Panc1 (cell line): ENCODE results near the gene GHRHR. TPM values are rescaled to one million over a fixed set of nuclear protein-coding genes. Genes with fewer than 3 reads are reported as not detected.

ENCODE experiments used
- ATAC-seq: fragments of 200-7000 bp; cut with Tn5 transposase; 2 replicates; pipeline ENCODE4 v1.9.1; 2020; ENCODE audit warnings: mild to moderate bottlenecking, moderate library complexity
- BruUV-seq: library from RNA; stranded (reverse); fragments of 400-500 nt; replicated peaks from 2 replicates; lab custom pipeline; 2021; lab: Mats Ljungman, UMichigan
- CTCF ChIA-PET: fragments of 300-600 bp; sonication (Branson Sonifier 250); formaldehyde crosslinking; loops from one replicate; lab custom pipeline; 2022; ENCODE audit warnings: antibody characterized with exemption; lab: Charles Lee
- POLR2A ChIA-PET: fragments of 300-600 bp; sonication (Branson Sonifier 250); formaldehyde crosslinking; loops from one replicate; lab custom pipeline; 2022; ENCODE audit warnings: antibody characterized with exemption; lab: Charles Lee
- DNase-seq: peaks from one replicate; pipeline ENCODE4 v3.0.0-alpha.2; 2010; ENCODE audit warnings: low read depth, low spot score
- H3K27ac ChIP-seq: 2 replicates; pipeline ENCODE4 v1.5.1; 2011; ENCODE audit warnings: mild to moderate bottlenecking, low read length, inconsistent platforms
- H3K27me3 ChIP-seq: fragments of 200-500 bp; sonication (Bioruptor generic); 2 replicates; pipeline ENCODE4 v1.6.0; 2014; ENCODE audit warnings: low read length, inconsistent platforms; ENCODE audit not compliant: control insufficient read depth, insufficient read depth
- H3K36me3 ChIP-seq: fragments of 200-500 bp; sonication (Bioruptor generic); 2 replicates; pipeline ENCODE4 v1.5.1; 2014; ENCODE audit warnings: inconsistent platforms, mild to moderate bottlenecking, low read length, moderate library complexity; ENCODE audit not compliant: control insufficient read depth, insufficient read depth
- H3K4me1 ChIP-seq: 2 replicates; pipeline ENCODE4 v1.5.1; 2011; ENCODE audit warnings: inconsistent platforms, mild to moderate bottlenecking, low read length, moderate library complexity; ENCODE audit not compliant: control insufficient read depth, insufficient read depth
- H3K4me3 ChIP-seq, 2 experiments: 2 replicates each; pipeline ENCODE4 v1.5.1; 2011 to 2012; ENCODE audit warnings: low read depth in 2 of 2, low read length in 2 of 2, mild to moderate bottlenecking in 2 of 2, inconsistent platforms in 1 of 2, moderate library complexity in 1 of 2
- H3K9me3 ChIP-seq: fragments of 200-500 bp; sonication (Bioruptor generic); 2 replicates; pipeline ENCODE4 v1.5.1; 2014; ENCODE audit warnings: low read depth, mild to moderate bottlenecking, inconsistent platforms, low read length, moderate library complexity; ENCODE audit not compliant: control insufficient read depth, insufficient read depth
- CTCF ChIP-seq: fragments of 450-650 bp; IDR thresholded peaks from 2 replicates; pipeline ENCODE4 v1.5.1; 2017; ENCODE audit warnings: mild to moderate bottlenecking
- POLR2AphosphoS5 ChIP-seq: IDR thresholded peaks from 2 replicates; pipeline ENCODE4 v1.6.1; 2012; ENCODE audit warnings: mild to moderate bottlenecking, low read depth, low read length, moderate library complexity
- SIN3A ChIP-seq: IDR thresholded peaks from 2 replicates; pipeline ENCODE4 v1.6.1; 2012; ENCODE audit warnings: low read depth, mild to moderate bottlenecking, low read length, moderate library complexity, borderline replicate concordance; ENCODE audit not compliant: insufficient read depth
- TCF7L2 ChIP-seq: IDR thresholded peaks from 2 replicates; pipeline ENCODE4 v1.6.1; 2011; ENCODE audit warnings: mild to moderate bottlenecking, low read depth, low read length, inconsistent platforms
- in situ Hi-C: cut with HindIII; loops from 2 replicates; pipeline ENCODE4 v1.10.0; 2016; ENCODE audit warnings: low sequenced_read_pairs, low pct_unique_long_range_greater_than_20kb
- intact Hi-C: fragments of 100-400 bp; cut with micrococcal nuclease; formaldehyde crosslinking; loops from one replicate; pipeline ENCODE4 v1.10.0; 2022; ENCODE audit not compliant: unreplicated experiment
- total RNA-seq: library from RNA; stranded (reverse); gene quantifications from one replicate; pipeline ENCODE4 v1.2.1, GENCODE V29; 2021; ENCODE audit not compliant: unreplicated experiment
- TF ChIP-seq, protein P1 (sequence below), 2 experiments: IDR thresholded peaks; 2 replicates each; pipeline ENCODE4 v1.6.1; 2011 to 2012; ENCODE audit warnings: low read depth in 2 of 2, control low read depth in 1 of 2, low read length in 1 of 2, mild to moderate bottlenecking in 1 of 2, moderate library complexity in 1 of 2; ENCODE audit not compliant: insufficient read depth in 1 of 2

GHRHR gene
- total RNA-seq, 1 experiment from 2014 or later: not detected

- intact Hi-C loops: no loop called here
- Histone ChIP-seq H3K4me3 (no peak overlapping the region), H3K27ac (no peak overlapping the region), H3K4me1 (no peaks in the 10 kb centered on the region), H3K27me3 (no peaks in the 10 kb centered on the region), H3K36me3 (no peaks in the 10 kb centered on the region), H3K9me3 (no peaks in the 10 kb centered on the region)
- TF ChIP-seq POLR2AphosphoS5 (no peak), SIN3A (no peak), CTCF (no peak), TCF7L2 (no peak)
- TF ChIP-seq, protein P1, sequence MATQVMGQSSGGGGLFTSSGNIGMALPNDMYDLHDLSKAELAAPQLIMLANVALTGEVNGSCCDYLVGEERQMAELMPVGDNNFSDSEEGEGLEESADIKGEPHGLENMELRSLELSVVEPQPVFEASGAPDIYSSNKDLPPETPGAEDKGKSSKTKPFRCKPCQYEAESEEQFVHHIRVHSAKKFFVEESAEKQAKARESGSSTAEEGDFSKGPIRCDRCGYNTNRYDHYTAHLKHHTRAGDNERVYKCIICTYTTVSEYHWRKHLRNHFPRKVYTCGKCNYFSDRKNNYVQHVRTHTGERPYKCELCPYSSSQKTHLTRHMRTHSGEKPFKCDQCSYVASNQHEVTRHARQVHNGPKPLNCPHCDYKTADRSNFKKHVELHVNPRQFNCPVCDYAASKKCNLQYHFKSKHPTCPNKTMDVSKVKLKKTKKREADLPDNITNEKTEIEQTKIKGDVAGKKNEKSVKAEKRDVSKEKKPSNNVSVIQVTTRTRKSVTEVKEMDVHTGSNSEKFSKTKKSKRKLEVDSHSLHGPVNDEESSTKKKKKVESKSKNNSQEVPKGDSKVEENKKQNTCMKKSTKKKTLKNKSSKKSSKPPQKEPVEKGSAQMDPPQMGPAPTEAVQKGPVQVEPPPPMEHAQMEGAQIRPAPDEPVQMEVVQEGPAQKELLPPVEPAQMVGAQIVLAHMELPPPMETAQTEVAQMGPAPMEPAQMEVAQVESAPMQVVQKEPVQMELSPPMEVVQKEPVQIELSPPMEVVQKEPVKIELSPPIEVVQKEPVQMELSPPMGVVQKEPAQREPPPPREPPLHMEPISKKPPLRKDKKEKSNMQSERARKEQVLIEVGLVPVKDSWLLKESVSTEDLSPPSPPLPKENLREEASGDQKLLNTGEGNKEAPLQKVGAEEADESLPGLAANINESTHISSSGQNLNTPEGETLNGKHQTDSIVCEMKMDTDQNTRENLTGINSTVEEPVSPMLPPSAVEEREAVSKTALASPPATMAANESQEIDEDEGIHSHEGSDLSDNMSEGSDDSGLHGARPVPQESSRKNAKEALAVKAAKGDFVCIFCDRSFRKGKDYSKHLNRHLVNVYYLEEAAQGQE (IDR thresholded peaks at IDR 0.05; ENCODE audit: insufficient read depth in 1 of 2, low read depth in 2 of 2, low read length in 1 of 2): no peak
- DNase-seq: no peak
- BruUV-seq: no TSS peak
- in situ Hi-C loops: no loop called here
- POLR2A ChIA-PET: no interaction called here
- CTCF ChIA-PET: interaction anchor here (0.6 kb wide), 1 partner anchor 152 kb away, joined by 3 read pairs; no protein-coding TSS in a partner anchor
- no peak for ATAC-seq
These were observed 37.4 kb upstream of the GHRHR start for GRCh38 chr7:30926313-30926712.

GRCh38 chr7:30927040-30927439 lies 36.7 kb upstream of the GHRHR start:
- H3K9me3 ChIP-seq: no peaks in the 10 kb centered on the region
- CTCF ChIA-PET: no interaction called here
- TF ChIP-seq POLR2AphosphoS5 (no peak), TCF7L2 (no peak), CTCF (no peak), SIN3A (no peak)
- TF ChIP-seq, protein P1 (IDR thresholded peaks at IDR 0.05; ENCODE audit: insufficient read depth in 1 of 2, low read depth in 2 of 2, low read length in 1 of 2): no peak
- H3K27me3 ChIP-seq: no peaks in the 10 kb centered on the region
- intact Hi-C loops (no loop called here), in situ Hi-C loops (no loop called here)
- ATAC-seq (no peak), DNase-seq (no peak)
- H3K4me1 ChIP-seq: no peaks in the 10 kb centered on the region
- H3K27ac ChIP-seq: no peak overlapping the region
- no TSS peak for BruUV-seq
- H3K36me3 ChIP-seq: no peaks in the 10 kb centered on the region
- POLR2A ChIA-PET: no interaction called here
- H3K4me3 ChIP-seq: no peak overlapping the region
